Right forelimb (tissue), 1 donor: Measurements from ENCODE around the gene PCP4.

Source experiments
- DNase-seq: peaks from one replicate; pipeline ENCODE4 v3.0.0-alpha.2; 2018

PCP4 gene

DNA sequence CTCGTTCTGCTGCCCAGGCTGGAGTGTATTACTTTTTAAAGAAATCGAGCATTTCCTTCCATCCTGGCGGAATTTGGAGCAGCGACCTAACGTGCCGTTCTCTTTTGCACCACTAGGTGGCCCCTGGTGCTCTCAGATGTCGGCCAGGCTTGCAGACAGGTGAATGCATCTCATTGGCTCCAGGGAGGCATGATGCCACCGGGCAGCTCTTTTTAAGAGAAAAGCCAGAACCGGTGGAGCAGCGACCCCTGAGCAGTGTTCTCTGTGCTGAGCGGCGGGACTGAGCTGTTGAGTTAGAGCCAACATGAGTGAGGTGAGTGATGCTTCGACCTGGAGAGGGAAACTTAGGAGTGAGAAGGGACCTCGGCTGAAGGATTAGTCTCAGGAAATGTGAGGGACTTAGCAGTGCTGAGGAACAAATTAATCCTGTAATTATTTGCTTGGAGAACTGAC, at the start of gene PCP4:
TSS of gene PCP4 (plus strand) at position 241 of the 453 bp plus-strand sequence. CDS start at position 305, 64 bp downstream.
- DNase-seq = peak; percentile 73

DNA sequence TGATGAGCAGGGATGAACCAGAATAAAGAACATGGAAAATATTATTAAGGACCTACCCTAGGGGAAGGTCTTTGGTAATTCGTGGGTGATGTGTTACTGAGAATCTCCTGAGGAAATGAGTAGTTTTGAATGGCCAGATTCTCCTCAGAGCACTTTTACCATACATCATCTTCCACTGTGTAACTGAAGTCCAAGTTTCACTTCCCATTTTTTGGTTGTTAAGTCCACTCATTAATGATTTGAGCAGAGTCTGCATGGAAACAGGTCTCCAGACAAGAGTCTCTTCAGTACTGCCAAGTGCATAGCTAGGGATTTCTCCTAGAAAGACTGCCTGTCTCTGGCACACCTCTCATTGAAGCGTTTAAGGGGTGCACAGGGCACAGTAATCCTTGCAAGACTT, 48.7 kb upstream of the PCP4 start:
- no peak for DNase-seq

DNA sequence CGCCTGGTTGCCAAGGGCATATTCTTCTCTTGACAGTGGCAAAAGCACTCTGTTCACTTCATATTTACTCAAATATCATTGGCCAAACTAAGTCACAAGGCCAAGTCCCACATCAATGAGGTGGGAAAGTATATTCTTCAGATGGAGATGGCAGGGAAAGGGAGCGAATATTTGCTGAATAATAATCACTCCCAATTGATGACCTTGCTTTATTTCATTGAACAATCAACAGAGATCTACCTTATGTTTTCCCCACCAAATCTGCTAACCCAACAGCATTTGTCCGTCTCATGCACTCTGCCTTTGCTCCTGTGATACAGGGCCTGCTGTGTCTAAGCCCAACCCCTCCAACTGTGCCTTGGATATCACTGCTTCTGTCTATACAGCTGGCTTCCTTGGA, 45.2 kb upstream of the PCP4 start:
- no peak for DNase-seq

DNA sequence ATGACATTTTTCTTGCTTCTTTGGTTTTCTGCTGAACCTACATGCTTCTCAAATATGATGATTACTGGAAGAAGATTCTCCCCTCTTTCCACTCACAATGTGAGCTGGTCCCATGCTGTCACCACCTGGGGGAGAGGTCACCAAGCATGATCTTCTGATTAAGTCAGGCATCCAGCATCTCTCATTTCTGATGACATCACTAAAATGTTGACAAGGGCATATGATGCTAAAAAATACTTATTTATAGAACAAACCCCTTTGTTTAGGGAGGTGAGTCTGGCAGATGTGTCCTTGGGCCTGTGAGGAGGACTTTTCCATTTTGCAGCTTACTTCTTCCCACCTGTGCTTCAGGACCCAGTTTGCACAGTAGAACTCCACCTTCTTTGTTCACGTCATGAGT, 42.0 kb upstream of the PCP4 start:
- DNase-seq = no peak

DNA sequence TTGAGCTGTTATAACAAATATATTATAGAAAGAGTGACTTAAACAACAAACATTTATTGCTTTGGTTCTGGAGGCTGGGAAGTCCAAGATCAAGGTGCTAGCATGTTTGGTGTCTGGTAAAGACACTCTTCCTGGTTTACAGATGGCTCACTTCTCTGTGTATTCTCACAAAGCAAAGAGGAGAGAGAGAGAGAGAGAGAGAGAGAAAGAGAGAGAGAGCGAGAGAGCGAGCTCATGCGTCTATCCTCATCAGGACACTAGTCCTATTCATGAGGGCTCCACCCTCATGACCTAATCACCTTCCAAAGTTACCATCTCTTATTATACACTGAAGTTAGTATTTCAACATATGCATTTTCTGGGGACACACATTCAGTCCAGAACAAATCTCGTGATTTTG, 32.7 kb upstream of the PCP4 start:
- DNase-seq = no peak

DNA sequence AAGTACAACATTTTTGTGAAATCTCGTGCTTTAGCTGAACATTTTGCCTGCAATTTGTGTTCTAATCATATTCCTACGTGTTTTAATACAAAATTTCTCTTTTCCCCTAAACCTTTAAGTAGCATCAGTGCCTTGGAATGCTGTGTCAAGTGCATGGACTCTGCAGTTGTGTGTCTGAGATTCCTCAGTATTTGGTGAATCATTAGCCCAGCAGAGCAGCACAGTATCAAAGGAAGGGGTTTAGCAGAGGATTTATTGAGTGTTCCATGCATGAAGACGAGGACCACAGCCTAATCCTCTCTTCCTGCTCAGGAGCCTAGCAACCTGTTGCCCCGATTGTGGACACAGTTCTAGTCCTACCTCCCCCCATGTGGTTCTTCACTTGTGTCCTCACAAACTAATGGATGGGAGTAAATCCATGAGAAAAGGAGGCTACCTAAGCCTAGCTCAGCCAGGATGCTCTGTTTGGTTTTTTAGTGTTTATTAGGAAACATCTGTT, 29.3 kb upstream of the PCP4 start:
- no peak for DNase-seq

DNA sequence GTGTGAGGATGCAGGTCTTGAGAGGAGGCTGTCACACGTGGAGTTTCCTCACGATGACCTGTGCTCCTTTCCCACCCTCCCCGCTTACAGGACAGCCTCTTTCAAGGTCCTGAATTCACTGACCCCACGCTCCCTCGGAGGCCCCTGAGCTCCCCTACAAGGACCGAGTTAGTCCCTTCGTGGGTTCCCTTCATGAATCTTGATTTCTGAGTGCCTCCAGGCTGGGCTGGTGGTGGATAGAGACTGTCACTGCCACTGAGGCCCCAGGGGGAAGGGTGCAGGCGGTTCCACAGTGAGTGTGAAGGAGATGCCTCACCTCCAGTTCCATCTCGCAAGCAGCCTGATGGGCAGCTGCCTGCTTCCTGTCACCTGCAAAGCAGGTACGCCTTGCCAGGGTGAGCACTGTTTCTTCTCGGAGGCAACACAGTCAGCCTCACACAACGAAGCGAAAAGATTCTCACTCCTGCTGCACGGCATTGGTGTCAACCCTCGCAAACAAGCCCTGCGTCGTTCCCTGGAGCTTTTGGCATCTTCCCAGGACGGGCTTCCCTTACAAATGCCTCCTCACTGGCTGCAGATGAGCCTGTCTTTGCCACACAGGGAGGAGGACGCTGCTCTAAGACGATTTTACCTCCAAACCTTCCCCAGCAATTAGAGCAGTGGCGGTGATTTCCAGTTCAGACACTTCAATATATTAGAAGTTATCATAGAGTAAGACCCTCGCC, 26.7 kb upstream of the PCP4 start:
- DNase-seq = no peak

DNA sequence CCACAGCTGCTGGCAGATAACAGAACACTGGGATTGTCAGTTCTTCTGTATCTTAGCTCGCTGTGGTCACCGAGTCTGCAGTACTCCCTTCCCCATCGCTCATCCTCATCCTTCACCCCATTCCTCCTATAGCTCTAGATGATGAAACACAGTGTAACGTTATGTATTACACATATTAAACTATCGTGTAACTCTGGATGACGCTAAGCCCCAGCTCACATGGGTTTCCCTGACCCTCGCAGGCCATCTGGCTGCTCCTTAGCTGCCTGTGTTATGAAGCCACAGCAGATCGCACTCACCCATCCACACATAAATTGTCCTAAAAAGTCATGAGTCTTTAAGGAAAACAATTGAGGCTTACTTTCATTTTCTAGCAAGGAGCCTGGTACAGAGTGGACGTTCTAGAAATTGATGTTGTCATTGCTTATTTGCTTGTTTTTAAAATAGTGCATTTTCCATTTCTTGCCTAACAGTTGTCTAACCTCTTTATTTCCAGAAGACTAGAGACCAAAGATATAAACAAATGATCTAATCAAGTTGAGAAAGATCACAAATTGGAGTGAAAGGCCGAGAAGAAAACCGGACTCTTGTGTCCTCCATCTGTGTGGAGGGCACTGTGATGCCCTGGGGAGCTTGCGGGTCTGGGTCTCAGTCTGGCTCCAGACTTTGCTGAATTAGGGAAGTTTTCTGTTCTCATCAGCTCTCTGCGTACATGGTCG, 24.3 kb upstream of the PCP4 start:
- no peak for DNase-seq

DNA sequence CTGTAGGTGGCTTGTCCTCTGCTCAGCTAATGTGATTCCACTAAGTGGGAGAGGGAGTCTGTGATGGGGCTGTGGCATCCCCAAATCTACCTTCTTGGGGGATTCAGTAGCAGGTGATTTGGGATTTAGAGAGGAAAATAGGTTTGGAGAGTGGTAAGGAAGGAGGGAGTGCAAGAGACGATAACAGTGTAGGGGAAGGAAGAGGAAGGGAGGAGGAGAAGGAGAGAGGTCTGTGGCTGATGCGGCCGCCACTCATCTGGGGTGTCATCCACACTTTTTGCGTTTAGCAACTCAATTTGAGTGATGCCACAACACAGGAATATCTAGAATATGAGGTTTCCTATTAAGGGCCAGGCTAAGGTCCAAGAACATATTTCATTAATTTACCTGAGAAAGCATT, 23.8 kb upstream of the PCP4 start:
- DNase-seq = no peak

DNA sequence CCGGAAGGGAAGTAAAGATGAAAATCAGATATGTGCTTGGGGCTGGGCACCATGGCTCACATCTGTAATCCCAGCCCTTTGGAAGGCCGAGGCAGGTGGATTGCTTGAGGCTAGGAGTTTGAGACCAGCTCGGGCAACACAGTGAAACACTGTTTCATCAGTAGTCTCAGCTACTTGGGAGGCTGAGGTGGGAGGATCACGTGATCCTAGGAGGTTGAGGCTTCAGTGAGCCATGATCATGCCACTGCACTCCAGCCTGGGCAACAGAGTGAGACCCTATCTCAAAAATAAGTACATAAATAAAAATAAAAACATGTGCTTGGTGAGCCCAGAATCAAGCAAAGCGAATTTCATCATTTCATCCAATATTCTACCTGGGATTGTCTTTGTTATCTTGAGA, 23.3 kb upstream of the PCP4 start:
- no peak for DNase-seq

DNA sequence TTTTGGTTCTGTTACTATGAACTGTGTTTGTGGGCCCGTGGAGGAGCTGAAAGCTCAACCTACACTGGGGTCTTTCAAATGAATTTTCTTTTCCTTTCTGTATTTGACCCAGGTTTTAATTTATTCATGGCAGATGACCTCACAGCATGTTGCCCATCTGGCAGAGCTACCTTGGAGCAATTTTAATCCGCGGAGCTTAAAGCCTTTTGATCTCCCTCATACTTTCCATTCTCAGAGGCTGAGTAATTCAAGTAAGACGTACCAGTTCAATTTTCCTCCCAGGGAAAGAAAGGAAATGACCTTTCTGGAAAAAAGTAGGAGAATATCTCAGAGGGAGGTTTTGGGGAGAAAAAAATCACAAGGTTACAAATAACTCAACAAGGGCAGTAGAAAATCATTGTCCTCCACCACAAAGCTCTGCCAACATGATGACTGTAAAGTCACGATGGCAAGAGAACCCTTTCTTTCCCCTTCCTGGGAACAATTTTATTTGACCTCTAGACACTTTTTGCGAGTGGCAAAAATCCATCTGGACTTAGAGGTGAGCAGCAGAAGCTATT, 21.6 kb upstream of the PCP4 start:
- no peak for DNase-seq

DNA sequence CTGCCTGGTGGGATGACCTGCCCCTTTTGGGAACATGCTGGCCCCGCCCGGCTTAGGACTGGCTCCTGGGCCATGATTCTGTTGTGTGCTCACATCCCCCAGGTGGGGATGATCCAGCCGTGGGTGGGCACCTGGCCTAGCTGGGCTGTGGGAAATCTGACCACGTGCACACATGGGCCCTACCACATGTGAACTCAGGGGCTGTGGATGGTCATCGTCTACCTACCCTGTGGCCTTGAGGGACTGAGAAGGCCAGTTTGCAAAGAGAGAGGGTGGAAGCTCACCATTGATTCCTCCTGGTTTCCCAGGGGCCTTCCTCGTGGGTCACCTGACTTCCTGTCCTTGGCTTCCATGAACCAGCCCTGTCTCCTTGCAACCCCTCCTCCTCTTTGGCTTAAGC, 19.4 kb upstream of the PCP4 start:
- DNase-seq = no peak

DNA sequence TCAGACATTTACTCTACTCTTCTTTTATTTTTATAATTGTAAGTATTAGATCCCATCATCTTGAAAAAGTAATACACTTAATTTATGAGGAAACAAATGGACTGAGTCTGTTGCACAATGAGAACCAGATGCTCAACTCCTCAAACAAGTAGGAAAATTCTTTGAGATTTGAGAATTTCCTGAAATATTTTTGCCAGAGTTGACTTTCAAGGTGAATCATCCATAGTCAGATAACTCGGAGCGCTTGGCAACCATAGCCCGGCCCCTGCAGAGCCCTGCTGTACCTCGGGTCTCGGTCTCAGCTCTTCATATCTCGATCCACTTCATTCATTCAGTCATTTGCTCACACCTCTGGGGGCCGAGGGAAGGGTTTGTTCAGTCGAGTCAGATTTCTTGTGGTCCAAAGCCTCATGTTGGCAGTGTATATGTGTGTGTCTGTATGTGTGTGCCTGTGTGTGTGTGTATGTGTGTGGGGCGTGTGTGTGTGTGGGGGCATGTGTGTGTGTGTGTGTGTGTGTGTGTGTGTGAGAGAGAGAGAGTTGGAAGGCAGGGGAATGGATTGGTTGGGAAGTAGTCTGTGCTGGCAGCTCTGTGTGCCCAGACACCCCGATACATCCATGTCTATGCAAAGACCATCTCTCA, 18.1 kb upstream of the PCP4 start:
- no peak for DNase-seq

DNA sequence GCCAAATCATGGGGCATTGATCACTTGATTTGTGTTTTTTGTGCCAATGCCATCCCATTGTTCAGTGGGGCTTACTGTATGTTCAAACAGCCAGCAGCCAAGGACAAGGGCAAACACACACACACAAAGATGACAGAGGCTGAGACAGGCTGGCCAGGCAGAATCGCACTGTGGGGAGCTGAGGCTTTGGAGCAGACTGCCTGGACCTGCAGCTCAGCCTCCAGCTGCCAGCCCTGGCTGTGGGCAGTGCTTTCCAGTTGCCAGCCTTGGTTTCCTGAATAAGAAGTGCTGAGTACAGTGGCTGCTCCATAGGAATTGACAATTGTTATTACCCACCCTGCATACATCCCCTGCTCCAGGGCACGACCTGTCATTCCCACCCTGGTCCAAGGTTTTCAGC, 16.9 kb upstream of the PCP4 start:
- no peak for DNase-seq

DNA sequence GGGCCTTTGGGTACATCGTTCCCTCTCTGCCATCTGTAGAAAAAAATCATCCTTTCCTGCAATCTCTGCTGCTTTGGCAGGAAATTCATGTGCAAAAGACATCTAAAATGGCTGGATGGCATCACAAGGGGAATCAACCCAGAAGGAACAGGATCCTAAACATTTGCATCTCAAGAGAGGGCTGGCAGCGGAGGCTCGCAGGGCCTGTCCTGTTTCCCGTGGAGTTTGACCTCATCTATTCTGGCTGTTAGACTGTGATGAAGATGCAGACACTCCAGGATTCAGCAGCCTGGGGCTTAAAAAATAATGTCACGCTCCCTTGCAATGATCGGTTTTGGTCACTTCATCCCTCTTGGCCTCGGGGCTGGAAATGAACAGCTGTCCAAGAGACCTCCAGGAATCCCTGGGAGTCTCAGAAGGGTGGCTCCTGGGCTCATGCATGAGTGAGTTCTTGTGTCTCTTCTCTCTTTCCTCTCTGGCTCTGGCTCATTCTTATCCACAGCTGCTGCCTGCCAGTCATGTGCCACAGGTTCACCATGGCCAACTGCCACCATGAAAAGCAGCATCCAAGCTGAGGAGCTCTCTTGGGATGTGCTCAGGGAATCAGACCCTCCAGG, 16.1 kb upstream of the PCP4 start:
- no peak for DNase-seq

DNA sequence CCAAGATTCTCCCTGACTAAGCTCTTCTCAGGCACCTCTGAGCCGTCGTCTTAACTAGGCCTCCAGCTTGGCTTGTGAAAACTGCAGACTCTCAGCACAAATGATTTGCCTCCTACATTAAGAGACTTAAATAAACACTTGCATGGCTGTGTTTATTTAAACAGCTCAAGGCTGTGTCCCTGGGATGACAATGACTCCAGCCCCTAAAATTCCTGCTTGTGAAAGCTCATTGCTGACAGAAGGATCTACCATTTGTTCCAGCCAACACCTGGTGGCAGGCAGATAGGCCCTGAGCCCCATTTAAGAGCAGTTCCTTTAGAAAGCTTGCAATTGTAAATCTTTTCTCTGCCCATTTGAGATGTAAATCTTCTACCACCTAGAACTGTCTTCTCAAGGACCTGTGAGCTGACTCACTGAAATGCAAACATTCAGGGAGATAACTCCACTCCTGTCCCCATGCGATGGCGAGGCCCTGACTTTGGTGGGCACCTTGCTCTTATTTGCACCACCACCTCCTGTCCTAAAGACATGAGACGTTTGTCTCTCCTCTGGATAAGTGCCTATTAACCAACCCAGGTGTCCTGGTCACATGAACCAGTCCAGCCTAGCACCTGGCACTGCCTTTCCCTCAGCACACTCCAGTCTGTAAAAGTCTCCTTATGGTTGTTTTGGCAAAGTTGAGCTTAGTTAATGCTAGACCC, 15.1 kb upstream of the PCP4 start:
- DNase-seq = no peak

DNA sequence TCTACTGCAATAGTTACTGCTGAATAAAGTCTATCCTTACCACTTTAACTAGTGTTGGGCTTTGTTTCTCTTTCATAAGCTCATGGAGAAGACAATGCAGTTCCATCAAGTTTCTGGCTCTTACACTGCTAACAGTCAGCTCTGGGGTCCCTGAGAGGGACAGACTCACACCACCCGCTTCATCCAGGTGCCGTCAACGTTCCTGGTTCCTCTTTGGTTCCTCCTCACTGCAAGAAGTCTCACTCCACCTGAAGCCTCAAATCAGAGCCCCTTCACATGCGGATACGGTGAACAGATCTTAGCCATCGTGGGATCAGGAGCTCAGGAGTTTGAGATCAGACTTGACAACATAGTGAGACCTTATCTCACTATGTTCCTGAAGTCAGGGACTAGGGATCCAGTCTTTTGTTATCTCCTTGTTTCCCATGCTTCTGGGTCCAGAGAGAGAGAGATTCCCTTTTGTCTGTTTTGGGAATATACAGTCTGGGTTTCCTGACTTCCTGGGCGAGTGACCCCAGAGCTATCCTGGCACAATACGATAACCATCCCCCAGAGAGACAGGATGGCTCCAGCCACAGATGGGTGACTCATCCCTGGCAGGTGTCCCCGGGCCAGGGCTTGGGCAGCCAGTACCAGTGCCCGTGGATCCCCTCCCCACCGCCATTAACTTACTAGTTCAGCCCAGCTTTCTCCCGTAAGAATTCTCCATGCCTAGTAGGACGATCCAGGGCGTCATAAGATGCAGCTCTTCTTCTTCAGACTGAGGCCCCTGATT, 14.3 kb upstream of the PCP4 start:
- DNase-seq = no peak

DNA sequence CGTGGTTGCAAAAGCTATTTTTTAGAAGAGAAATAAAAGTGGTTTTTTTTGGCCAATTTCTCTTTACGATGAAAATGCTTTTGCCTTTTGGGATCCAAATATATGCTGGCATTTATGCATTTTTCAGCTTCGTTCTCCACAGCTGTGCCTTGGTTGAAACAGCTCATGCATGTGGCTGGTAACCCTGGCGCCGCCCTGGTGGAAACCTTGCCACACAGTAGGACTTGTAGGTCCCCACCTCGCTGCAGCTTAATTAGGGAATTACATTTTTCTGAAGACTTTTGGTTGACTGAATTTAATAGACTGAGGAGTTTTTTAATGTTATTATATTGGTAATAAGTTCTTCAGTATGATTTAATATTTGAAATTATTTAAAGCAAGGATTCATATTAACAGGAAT, 12.7 kb upstream of the PCP4 start:
- DNase-seq = no peak

DNA sequence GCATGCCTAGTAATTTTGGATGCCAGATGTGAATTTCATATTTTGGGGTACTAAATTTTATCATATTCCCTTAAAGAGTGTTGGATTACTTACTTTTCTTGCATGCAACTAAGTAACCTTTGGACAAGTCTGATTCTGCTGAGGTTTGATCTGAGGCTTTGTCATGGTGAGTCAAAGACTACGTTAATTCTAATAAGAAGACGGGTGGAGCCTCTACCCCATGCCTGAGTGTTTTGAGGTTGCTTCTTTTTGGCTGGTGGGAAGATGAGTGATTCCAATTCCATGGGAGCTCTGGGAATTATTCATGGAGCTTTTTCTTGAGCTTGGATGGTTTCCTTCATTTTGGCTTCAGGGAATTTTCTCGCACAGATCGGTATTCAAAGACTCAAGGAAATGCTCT, 11.6 kb upstream of the PCP4 start:
- DNase-seq = no peak

DNA sequence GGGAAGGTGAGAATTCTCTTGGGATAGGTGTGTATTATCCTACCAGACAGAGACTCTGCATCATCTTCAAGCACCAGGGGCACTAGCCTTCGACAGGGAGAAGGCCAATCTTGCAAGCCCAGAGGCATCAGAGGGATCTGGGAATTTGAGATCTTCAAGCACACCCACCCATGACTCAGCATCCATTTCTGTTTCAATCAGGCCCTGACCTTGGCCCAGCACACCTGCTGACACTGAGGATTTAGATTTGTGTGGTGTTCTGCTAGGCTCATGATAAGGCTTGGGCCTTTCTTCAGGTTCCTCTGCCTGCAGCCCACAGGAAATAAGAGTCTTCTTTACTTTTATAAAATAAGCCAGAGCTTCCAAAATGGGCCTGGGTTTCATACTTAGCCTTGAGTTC, 6.6 kb upstream of the PCP4 start:
- no peak for DNase-seq

DNA sequence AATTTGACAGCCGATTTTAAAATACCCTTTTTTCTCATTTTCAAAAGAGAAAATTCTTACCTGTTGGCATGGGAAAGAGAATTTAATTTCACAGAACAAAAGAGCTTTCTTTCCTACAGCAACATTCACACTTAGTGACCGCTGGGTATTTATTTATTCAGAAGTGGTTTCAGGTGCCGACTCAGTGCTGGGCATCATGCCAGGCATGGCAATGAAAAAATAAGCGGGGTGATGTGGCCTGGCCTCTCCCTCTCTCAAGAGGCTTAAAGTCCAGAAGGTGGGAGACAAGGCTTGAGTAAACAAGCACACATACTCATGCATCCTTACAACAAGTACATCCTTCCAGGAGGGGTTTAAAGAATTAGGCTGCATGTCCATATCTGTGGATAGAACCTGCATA, 4.1 kb upstream of the PCP4 start:
- DNase-seq = no peak

DNA sequence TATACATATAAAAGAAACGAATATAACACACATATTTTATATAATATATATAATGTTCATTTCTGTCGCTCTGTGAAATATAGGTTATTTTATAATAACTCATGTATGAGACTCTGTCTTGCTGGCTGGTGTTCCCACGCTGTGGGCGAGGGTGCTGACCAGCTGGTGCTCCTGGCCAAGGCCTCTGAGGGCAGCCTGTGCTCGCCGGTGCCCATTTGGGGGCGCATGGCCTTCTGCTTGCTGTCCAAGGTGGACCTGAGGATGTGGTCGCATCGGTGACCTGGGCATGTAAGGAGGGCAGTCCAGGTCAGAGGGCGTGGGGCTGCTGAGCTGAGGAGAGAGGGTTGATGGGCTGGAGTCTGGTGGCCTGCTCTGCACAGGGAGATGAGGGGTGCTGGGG, 1.1 kb upstream of the PCP4 start:
- DNase-seq = no peak
